ENCODE results near the gene RAB1A. TPM values are rescaled to one million over a fixed set of nuclear protein-coding genes. Genes with fewer than 3 reads are reported as not detected.
A peak's percentile ranks its signal among the peaks of the same experiment; 100 is the strongest.

RAB1A gene
- polyA plus RNA-seq, 2 of the 4 experiments (the other 2 are of a cell fraction), result 308 to 417 TPM

DNA sequence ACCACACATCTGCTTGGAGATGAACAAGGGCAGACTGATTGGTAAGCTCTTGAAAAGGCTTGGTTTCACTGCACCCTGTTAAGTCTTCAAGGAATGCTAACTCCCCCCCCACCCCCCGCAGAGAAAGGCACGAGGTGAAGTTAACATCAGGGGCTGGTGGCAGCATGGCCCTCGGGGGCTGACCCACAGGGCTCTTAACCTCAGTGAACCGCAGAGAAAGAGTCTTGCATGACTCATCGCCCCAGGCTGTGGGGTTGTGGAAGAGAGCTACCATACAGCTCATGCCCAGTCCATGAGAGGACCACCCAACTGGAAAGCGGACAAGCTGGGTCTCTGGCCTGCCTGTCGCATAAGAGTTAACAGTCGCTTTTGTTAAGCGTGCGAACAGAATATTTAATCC lies 84.3 kb downstream of the RAB1A start:
- H3K4me2 ChIP-seq, result no peak overlapping the region
- ChIA-PET POLR2A (interaction anchor here (1.2 kb wide), 1 partner anchor 10 kb away, joined by 3 read pairs; the partner anchor contains the start of gene CEP68), CTCF (interaction anchor here (1.8 to 11.2 kb wide), 2 partner anchors 10 to 127 kb away, joined by 10 to 246 read pairs; partner anchors contain the start of gene CEP68)
- H3K9me3 ChIP-seq, result peaks cover 26% of the 10 kb centered on the region; the same call in 2 of the 3 replicates
- FAIRE-seq (no peak), ATAC-seq (no peak), DNase-seq (ENCODE audit: low read depth in 1 of 2, low spot score in 1 of 2) (no peak)
- WGBS (ENCODE audit: missing lambda C conversion rate), result 62% methylated on average over 10 of the region's 10 CpGs
- TF ChIP-seq HOXB13 (CRISPR knock-in tag; IDR thresholded peaks at IDR 0.05; ENCODE audit: low read depth), result no peak
- no peak for TF ChIP-seq FOSL2 (IDR thresholded peaks at IDR 0.05)
- peak; percentile 31; the same call in 1 of the 2 replicates for TF ChIP-seq FOSL2 (CRISPR knock-in tag; IDR thresholded peaks at IDR 0.05)
- H3K4me1 ChIP-seq, result no peaks in the 10 kb centered on the region
- no peak overlapping the region for H3K27ac ChIP-seq
- H3K4me3 ChIP-seq, result no peak overlapping the region

DNA sequence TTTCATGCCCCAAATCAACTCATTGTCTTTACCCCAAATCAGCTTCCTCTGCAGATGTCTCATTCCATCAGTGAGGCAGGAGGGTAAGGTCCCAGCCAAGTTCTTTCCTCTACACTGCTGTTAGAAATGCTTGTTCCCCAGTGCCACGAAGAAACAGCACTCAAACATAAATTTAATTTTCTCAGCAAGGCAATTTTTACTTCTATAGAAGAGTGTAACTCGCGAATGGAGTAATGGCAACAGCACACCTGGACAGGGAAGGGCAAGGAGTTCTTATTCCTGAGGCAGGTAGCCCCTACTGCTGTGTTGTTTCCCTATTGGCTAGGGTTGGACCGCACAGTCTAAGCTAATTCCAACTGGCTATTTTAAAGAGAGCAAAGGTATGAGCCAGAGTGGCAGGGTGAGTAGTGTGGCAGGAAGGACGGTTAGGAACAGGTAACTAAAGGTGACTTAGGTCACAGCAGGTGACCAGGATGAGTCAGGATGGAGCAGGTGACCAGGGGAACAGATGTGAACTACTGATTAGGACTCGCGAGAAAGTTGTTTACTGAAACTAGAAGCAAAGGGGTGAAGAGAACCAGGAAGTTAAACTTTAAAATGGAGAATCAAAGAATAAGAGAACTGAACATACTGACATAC lies 85.7 kb downstream of the RAB1A start:
- Histone ChIP-seq H3K9me3 (peaks cover 26% of the 10 kb centered on the region; the same call in 2 of the 3 replicates), H3K27ac (no peak overlapping the region), H3K4me1 (no peaks in the 10 kb centered on the region), H3K4me2 (no peak overlapping the region), H3K4me3 (no peak overlapping the region)
- ChIA-PET POLR2A (no interaction called here), CTCF (interaction anchor here (0.9 to 11.2 kb wide), 7 partner anchors 10 to 529 kb away, joined by 3 to 246 read pairs (median 5); partner anchors contain the start of gene CEP68)
- FAIRE-seq, result no peak
- 78% methylated on average over 7 of the region's 7 CpGs for WGBS (ENCODE audit: missing lambda C conversion rate)
- TF ChIP-seq NR3C1 (IDR thresholded peaks at IDR 0.05), result no peak
- TF ChIP-seq, protein P1, sequence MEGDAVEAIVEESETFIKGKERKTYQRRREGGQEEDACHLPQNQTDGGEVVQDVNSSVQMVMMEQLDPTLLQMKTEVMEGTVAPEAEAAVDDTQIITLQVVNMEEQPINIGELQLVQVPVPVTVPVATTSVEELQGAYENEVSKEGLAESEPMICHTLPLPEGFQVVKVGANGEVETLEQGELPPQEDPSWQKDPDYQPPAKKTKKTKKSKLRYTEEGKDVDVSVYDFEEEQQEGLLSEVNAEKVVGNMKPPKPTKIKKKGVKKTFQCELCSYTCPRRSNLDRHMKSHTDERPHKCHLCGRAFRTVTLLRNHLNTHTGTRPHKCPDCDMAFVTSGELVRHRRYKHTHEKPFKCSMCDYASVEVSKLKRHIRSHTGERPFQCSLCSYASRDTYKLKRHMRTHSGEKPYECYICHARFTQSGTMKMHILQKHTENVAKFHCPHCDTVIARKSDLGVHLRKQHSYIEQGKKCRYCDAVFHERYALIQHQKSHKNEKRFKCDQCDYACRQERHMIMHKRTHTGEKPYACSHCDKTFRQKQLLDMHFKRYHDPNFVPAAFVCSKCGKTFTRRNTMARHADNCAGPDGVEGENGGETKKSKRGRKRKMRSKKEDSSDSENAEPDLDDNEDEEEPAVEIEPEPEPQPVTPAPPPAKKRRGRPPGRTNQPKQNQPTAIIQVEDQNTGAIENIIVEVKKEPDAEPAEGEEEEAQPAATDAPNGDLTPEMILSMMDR (IDR thresholded peaks at IDR 0.05), result no peak
- TF ChIP-seq, protein P2, sequence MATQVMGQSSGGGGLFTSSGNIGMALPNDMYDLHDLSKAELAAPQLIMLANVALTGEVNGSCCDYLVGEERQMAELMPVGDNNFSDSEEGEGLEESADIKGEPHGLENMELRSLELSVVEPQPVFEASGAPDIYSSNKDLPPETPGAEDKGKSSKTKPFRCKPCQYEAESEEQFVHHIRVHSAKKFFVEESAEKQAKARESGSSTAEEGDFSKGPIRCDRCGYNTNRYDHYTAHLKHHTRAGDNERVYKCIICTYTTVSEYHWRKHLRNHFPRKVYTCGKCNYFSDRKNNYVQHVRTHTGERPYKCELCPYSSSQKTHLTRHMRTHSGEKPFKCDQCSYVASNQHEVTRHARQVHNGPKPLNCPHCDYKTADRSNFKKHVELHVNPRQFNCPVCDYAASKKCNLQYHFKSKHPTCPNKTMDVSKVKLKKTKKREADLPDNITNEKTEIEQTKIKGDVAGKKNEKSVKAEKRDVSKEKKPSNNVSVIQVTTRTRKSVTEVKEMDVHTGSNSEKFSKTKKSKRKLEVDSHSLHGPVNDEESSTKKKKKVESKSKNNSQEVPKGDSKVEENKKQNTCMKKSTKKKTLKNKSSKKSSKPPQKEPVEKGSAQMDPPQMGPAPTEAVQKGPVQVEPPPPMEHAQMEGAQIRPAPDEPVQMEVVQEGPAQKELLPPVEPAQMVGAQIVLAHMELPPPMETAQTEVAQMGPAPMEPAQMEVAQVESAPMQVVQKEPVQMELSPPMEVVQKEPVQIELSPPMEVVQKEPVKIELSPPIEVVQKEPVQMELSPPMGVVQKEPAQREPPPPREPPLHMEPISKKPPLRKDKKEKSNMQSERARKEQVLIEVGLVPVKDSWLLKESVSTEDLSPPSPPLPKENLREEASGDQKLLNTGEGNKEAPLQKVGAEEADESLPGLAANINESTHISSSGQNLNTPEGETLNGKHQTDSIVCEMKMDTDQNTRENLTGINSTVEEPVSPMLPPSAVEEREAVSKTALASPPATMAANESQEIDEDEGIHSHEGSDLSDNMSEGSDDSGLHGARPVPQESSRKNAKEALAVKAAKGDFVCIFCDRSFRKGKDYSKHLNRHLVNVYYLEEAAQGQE (IDR thresholded peaks at IDR 0.05), result no peak
- TF ChIP-seq NPAS2 (CRISPR knock-in tag; IDR thresholded peaks at IDR 0.05; ENCODE audit: borderline replicate concordance), result no peak
- TF ChIP-seq CHD4 (IDR thresholded peaks at IDR 0.05; ENCODE audit: borderline replicate concordance), result no peak
- TF ChIP-seq HOXB5 (CRISPR knock-in tag; IDR thresholded peaks at IDR 0.05), result no peak
- no peak for TF ChIP-seq FOSL2 (IDR thresholded peaks at IDR 0.05)
- no peak for TF ChIP-seq FOSL2 (CRISPR knock-in tag; IDR thresholded peaks at IDR 0.05)
- TF ChIP-seq, protein P3, sequence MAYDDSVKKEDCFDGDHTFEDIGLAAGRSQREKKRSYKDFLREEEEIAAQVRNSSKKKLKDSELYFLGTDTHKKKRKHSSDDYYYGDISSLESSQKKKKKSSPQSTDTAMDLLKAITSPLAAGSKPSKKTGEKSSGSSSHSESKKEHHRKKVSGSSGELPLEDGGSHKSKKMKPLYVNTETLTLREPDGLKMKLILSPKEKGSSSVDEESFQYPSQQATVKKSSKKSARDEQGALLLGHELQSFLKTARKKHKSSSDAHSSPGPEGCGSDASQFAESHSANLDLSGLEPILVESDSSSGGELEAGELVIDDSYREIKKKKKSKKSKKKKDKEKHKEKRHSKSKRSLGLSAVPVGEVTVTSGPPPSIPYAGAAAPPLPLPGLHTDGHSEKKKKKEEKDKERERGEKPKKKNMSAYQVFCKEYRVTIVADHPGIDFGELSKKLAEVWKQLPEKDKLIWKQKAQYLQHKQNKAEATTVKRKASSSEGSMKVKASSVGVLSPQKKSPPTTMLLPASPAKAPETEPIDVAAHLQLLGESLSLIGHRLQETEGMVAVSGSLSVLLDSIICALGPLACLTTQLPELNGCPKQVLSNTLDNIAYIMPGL (CRISPR knock-in tag; IDR thresholded peaks at IDR 0.05; ENCODE audit: borderline replicate concordance), result no peak
- no peak for TF ChIP-seq FOSB (CRISPR knock-in tag; IDR thresholded peaks at IDR 0.05)
- no peak for TF ChIP-seq EHF (CRISPR knock-in tag; IDR thresholded peaks at IDR 0.05)
- no peak for TF ChIP-seq FOXS1 (CRISPR knock-in tag; IDR thresholded peaks at IDR 0.05)
- no peak for TF ChIP-seq EHMT2 (IDR thresholded peaks at IDR 0.05; ENCODE audit: low read depth)
- TF ChIP-seq JUN (IDR thresholded peaks at IDR 0.05), result no peak
- TF ChIP-seq, protein P4, sequence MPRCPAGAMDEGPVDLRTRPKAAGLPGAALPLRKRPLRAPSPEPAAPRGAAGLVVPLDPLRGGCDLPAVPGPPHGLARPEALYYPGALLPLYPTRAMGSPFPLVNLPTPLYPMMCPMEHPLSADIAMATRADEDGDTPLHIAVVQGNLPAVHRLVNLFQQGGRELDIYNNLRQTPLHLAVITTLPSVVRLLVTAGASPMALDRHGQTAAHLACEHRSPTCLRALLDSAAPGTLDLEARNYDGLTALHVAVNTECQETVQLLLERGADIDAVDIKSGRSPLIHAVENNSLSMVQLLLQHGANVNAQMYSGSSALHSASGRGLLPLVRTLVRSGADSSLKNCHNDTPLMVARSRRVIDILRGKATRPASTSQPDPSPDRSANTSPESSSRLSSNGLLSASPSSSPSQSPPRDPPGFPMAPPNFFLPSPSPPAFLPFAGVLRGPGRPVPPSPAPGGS (IDR thresholded peaks at IDR 0.05), result no peak
- no peak for ATAC-seq
- DNase-seq (ENCODE audit: low read depth in 1 of 2, low spot score in 1 of 2), result no peak

All from A549 (cell line).